Measurements from ENCODE around the gene UROC1. TPM values are rescaled to one million over a fixed set of nuclear protein-coding genes. Genes with fewer than 3 reads are reported as not detected.

UROC1 gene
- total and polyA plus RNA-seq, 2 donors from 2014 or later, result not detected

DNA sequence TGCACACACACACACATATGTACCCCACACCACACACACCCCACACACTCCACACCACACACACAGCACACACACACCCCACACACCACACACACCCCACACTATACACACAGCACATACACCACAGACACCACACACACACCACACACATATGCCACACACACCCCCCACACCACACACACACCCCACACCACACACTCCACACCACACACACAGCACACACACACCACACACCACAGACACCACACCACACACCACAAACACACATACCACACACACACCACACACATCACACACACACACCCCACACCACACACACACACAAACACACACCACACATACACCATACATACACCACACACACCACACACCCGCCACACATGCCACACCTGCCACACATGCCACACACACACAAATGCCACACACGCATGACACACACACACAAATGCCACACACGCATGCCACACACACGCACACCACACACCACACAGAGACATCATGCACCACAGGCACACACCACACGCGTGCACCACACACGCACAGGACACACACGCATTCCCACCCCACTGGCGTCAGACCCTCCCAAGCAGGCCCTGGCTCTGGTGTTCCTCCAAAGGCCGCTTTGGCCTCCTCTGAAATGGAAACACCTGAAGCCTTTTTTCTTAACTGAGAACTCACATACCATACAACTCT is 22.1 kb upstream of the UROC1 start:
- Histone ChIP-seq H3K9me3 (ENCODE audit: control insufficient read depth in 2 of 3, insufficient read depth in 1 of 3, low read length in 3 of 3) (no peaks in the 10 kb centered on the region), H3K9ac (ENCODE audit: low read length in 3 of 3) (no peak overlapping the region), H3K4me1 (ENCODE audit: control insufficient read depth in 2 of 3, insufficient read depth in 2 of 3, low read depth in 1 of 3, low read length in 3 of 3) (peaks cover 0 to 3% (median 3%) of the 10 kb centered on the region in 3 donors), H3K27ac (ENCODE audit: low read depth in 2 of 2, low read length in 2 of 2) (no peak overlapping the region), H3K4me3 (ENCODE audit: low read length in 3 of 3) (no peak overlapping the region), H3K36me3 (ENCODE audit: control insufficient read depth in 2 of 3, insufficient read depth in 3 of 3, low read length in 3 of 3) (no peaks in the 10 kb centered on the region), H3K27me3 (ENCODE audit: control insufficient read depth, insufficient read depth, low read length) (peaks cover 5% of the 10 kb centered on the region)
- TF ChIP-seq, protein P1, sequence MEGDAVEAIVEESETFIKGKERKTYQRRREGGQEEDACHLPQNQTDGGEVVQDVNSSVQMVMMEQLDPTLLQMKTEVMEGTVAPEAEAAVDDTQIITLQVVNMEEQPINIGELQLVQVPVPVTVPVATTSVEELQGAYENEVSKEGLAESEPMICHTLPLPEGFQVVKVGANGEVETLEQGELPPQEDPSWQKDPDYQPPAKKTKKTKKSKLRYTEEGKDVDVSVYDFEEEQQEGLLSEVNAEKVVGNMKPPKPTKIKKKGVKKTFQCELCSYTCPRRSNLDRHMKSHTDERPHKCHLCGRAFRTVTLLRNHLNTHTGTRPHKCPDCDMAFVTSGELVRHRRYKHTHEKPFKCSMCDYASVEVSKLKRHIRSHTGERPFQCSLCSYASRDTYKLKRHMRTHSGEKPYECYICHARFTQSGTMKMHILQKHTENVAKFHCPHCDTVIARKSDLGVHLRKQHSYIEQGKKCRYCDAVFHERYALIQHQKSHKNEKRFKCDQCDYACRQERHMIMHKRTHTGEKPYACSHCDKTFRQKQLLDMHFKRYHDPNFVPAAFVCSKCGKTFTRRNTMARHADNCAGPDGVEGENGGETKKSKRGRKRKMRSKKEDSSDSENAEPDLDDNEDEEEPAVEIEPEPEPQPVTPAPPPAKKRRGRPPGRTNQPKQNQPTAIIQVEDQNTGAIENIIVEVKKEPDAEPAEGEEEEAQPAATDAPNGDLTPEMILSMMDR (IDR thresholded peaks at IDR 0.05; ENCODE audit: borderline replicate concordance, extremely low read depth, insufficient read depth), result no peak
- intact Hi-C loops (cut with DNase I), result no loop called here
- no peak for FAIRE-seq
- DNase-seq, result peak in 2 of 5 donors; percentile 18 to 37

GRCh38 chr3:126538966-126539365 is 21.4 kb upstream of the UROC1 start:
- TF ChIP-seq, protein P1 (IDR thresholded peaks at IDR 0.05; ENCODE audit: borderline replicate concordance, extremely low read depth, insufficient read depth), result no peak
- H3K27me3 ChIP-seq (ENCODE audit: control insufficient read depth, insufficient read depth, low read length), result peaks cover 5% of the 10 kb centered on the region
- no peak overlapping the region for H3K27ac ChIP-seq (ENCODE audit: low read depth in 2 of 2, low read length in 2 of 2)
- H3K36me3 ChIP-seq (ENCODE audit: control insufficient read depth in 2 of 3, insufficient read depth in 3 of 3, low read length in 3 of 3), result no peaks in the 10 kb centered on the region
- intact Hi-C loops (cut with DNase I), result no loop called here
- DNase-seq (no peak), FAIRE-seq (no peak)
- peaks cover 0 to 3% (median 3%) of the 10 kb centered on the region in 3 donors for H3K4me1 ChIP-seq (ENCODE audit: control insufficient read depth in 2 of 3, insufficient read depth in 2 of 3, low read depth in 1 of 3, low read length in 3 of 3)
- no peak overlapping the region for H3K9ac ChIP-seq (ENCODE audit: low read length in 3 of 3)
- no peak overlapping the region for H3K4me3 ChIP-seq (ENCODE audit: low read length in 3 of 3)
- H3K9me3 ChIP-seq (ENCODE audit: control insufficient read depth in 2 of 3, insufficient read depth in 1 of 3, low read length in 3 of 3), result no peaks in the 10 kb centered on the region

- Histone ChIP-seq H3K4me3 (ENCODE audit: low read length in 3 of 3) (no peak overlapping the region), H3K36me3 (ENCODE audit: control insufficient read depth in 2 of 3, insufficient read depth in 3 of 3, low read length in 3 of 3) (no peaks in the 10 kb centered on the region), H3K9me3 (ENCODE audit: control insufficient read depth in 2 of 3, insufficient read depth in 1 of 3, low read length in 3 of 3) (no peaks in the 10 kb centered on the region), H3K27ac (ENCODE audit: low read depth in 2 of 2, low read length in 2 of 2) (no peak overlapping the region), H3K27me3 (ENCODE audit: control insufficient read depth, insufficient read depth, low read length) (peaks cover 5% of the 10 kb centered on the region), H3K9ac (ENCODE audit: low read length in 3 of 3) (no peak overlapping the region), H3K4me1 (ENCODE audit: control insufficient read depth in 2 of 3, insufficient read depth in 2 of 3, low read depth in 1 of 3, low read length in 3 of 3) (peaks cover 0 to 3% (median 3%) of the 10 kb centered on the region in 3 donors)
- no peak for FAIRE-seq
- intact Hi-C loops (cut with DNase I), result no loop called here
- TF ChIP-seq, protein P1 (IDR thresholded peaks at IDR 0.05; ENCODE audit: borderline replicate concordance, extremely low read depth, insufficient read depth), result no peak
- peak in 2 of 5 donors; percentile 13 to 63 for DNase-seq
These were observed 20.7 kb upstream of the UROC1 start for GRCh38 chr3:126538316-126538715.
